Endothelial cell (in vitro differentiated cells): Measurements from ENCODE around the gene FAM53B. TPM values are rescaled to one million over a fixed set of nuclear protein-coding genes. Genes with fewer than 3 reads are reported as not detected.

Experiments used
- DNase-seq: peaks from one replicate; pipeline ENCODE4 v3.0.0; 2021; ENCODE audit warnings: low spot score
- H3K27ac Mint-ChIP-seq: one replicate; pipeline ENCODE4 v1.8.0; 2021; ENCODE audit warnings: mixed read lengths, inconsistent platforms; ENCODE audit not compliant: unreplicated experiment
- H3K27me3 Mint-ChIP-seq: one replicate; pipeline ENCODE4 v1.8.0; 2021; ENCODE audit warnings: mild to moderate bottlenecking, moderate library complexity, mixed read lengths, inconsistent platforms; ENCODE audit not compliant: unreplicated experiment
- H3K36me3 Mint-ChIP-seq: one replicate; pipeline ENCODE4 v1.8.0; 2021; ENCODE audit warnings: mild to moderate bottlenecking, low read depth, mixed read lengths, inconsistent platforms; ENCODE audit not compliant: unreplicated experiment
- H3K4me1 Mint-ChIP-seq: one replicate; pipeline ENCODE4 v1.8.0; 2021; ENCODE audit warnings: mild to moderate bottlenecking, mixed read lengths, inconsistent platforms; ENCODE audit not compliant: unreplicated experiment
- H3K4me3 Mint-ChIP-seq: one replicate; pipeline ENCODE4 v1.8.0; 2021; ENCODE audit warnings: mild to moderate bottlenecking, mixed read lengths, inconsistent platforms; ENCODE audit not compliant: unreplicated experiment
- H3K9me3 Mint-ChIP-seq: one replicate; pipeline ENCODE4 v1.8.0; 2021; ENCODE audit warnings: mixed read lengths, inconsistent platforms; ENCODE audit not compliant: unreplicated experiment
- CTCF ChIP-seq: fragments of 200-600 bp; sonication (generic); IDR thresholded peaks from one replicate; pipeline ENCODE4 v1.5.0; 2021; ENCODE audit warnings: antibody characterized with exemption; ENCODE audit not compliant: unreplicated experiment
- total RNA-seq: library from RNA; stranded (reverse); fragmentation: NEBNext Ultra II Directional; extraction: Animal tissue kit (Norgen Biotek cat#: 25700); gene quantifications from one replicate; pipeline ENCODE4 v1.2.1, GENCODE V29; 2021; ENCODE audit not compliant: unreplicated experiment

FAM53B gene
- total RNA-seq, 1 donor from 2014 or later: 21.0 TPM

GRCh38 chr10:124596116-124596785 lies 147.9 kb downstream of the FAM53B start:
- Mint-ChIP-seq H3K27ac (no peak overlapping the region), H3K9me3 (peaks cover 6% of the 10 kb centered on the region), H3K36me3 (peaks cover 6% of the 10 kb centered on the region), H3K4me3 (no peak overlapping the region), H3K27me3 (peaks cover 16% of the 10 kb centered on the region), H3K4me1 (peaks cover 8% of the 10 kb centered on the region)
- no peak for DNase-seq
- TF ChIP-seq CTCF: no peak

DNA sequence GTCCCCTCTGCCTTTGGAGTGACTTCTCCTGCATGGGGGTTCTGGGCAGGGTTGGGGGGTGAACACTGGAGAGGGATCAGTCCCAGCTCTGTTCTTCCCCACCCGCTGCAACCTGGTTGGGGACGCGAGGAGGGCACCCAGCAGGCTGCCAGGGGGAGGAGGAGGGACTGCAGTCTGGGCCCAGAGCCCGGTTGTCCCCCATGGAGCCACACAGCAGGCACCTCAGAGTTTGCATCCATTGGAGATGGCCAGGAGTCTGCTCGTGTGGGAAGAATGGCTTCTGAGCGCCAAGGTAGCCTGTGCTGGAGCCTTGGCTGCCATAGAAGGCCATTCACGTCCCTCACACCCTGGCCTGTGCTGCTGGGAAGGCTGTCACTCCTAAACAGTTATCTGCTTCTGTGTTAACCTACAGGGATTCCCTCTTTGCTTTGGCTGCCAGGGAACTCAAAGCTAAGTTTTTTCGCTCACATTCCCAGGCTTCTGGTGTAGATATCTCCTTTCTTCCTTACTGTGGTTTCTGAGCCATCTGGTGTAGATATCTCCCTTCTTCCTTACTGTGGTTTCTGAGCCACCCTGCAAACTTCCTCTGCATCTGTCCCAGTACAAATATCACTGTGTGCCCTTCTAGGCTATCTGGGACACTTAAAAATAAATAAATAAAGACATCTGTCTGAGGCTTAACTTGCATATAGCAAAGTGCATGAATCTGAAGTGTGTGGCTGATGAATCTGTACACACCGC lies 148.9 kb downstream of the FAM53B start:
- H3K4me3 Mint-ChIP-seq: no peak overlapping the region
- H3K4me1 Mint-ChIP-seq: peaks cover 16% of the 10 kb centered on the region
- TF ChIP-seq CTCF: no peak
- peaks cover 6% of the 10 kb centered on the region for H3K36me3 Mint-ChIP-seq
- peaks cover 6% of the 10 kb centered on the region for H3K9me3 Mint-ChIP-seq
- DNase-seq: no peak
- peaks cover 14% of the 10 kb centered on the region for H3K27me3 Mint-ChIP-seq
- no peak overlapping the region for H3K27ac Mint-ChIP-seq

DNA sequence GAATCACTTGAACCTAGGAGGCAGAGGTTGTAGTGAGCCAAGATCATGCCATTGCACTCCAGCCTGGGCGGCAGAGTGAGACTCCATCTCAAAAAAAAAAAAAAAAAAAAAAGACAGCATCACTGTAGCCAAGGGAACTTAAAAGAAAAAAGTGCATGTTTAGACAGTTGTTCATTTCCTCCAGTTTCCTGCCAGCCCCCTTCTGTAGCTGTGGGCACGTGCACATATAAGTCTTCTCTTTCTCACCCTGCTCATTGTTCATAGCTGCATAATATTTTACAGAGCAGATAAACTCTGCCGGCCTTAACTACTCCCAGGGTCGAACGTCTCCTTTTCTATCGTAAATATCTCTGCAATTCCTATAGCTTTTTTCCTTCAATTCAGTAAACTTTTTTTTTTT lies 149.9 kb downstream of the FAM53B start:
- Mint-ChIP-seq H3K4me1 (peaks cover 26% of the 10 kb centered on the region), H3K27me3 (peaks cover 12% of the 10 kb centered on the region), H3K36me3 (peaks cover 6% of the 10 kb centered on the region), H3K27ac (no peak overlapping the region), H3K4me3 (no peak overlapping the region), H3K9me3 (peaks cover 6% of the 10 kb centered on the region)
- DNase-seq: no peak
- no peak for TF ChIP-seq CTCF

- H3K27ac Mint-ChIP-seq: no peak overlapping the region
- TF ChIP-seq CTCF: no peak
- no peak overlapping the region for H3K4me3 Mint-ChIP-seq
- peaks cover 6% of the 10 kb centered on the region for H3K9me3 Mint-ChIP-seq
- DNase-seq: no peak
- H3K36me3 Mint-ChIP-seq: peaks cover 1% of the 10 kb centered on the region
- peaks cover 12% of the 10 kb centered on the region for H3K27me3 Mint-ChIP-seq
- H3K4me1 Mint-ChIP-seq: peaks cover 27% of the 10 kb centered on the region
Measured at GRCh38 chr10:124593431-124593985, 150.7 kb downstream of the FAM53B start.
